ENCODE results near the gene TTC7B. TPM values are rescaled to one million over a fixed set of nuclear protein-coding genes. Genes with fewer than 3 reads are reported as not detected.

TTC7B gene
- total and polyA plus RNA-seq, 9 of the 15 experiments (the other 6 are each of a cell fraction or from before 2014, with no cell fraction given) = 2.2 to 77.2 (median 36.7) TPM

GRCh38 chr14:90551733-90552464, 264.3 kb downstream of the TTC7B start (continued):
- TF ChIP-seq TCFL5 (CRISPR knock-in tag; conservative IDR thresholded peaks at IDR 0.05) = no peak

GRCh38 chr14:90551070-90551704, 265.0 kb downstream of the TTC7B start:
- intact Hi-C loops (cut with micrococcal nuclease) = no loop called here
- Histone ChIP-seq H3K9ac (ENCODE audit: insufficient read depth in 1 of 2, low read depth in 2 of 2, low read length in 2 of 2) (no peak overlapping the region), H3K79me2 (ENCODE audit: control insufficient read depth, insufficient read depth, low read length) (no peaks in the 10 kb centered on the region), H3K4me1 (replicated peaks in 1 of 2; ENCODE audit: control insufficient read depth in 2 of 2, insufficient read depth in 2 of 2, low read length in 2 of 2) (peaks cover 5 to 23% of the 10 kb centered on the region in 2 experiments; a peak in 4 of 5 replicates), H2AFZ (ENCODE audit: low read depth, low read length) (no peak overlapping the region), H3K9me1 (ENCODE audit: control insufficient read depth, insufficient read depth, low read length) (no peaks in the 10 kb centered on the region), H3K36me3 (ENCODE audit: control insufficient read depth, insufficient read depth, low read length) (no peaks in the 10 kb centered on the region), H3K4me2 (ENCODE audit: insufficient read depth, low read length) (no peak overlapping the region), H4K20me1 (replicated peaks; ENCODE audit: control insufficient read depth, insufficient read depth, low read length) (no peaks in the 10 kb centered on the region), H3K4me3 (no peak overlapping the region), H3K9me3 (replicated peaks; ENCODE audit: control insufficient read depth, insufficient read depth, low read depth, low read length) (no peaks in the 10 kb centered on the region), H3K27ac (ENCODE audit: extremely low read depth, low read depth, low read length) (no peak overlapping the region), H3K27me3 (ENCODE audit: control insufficient read depth in 2 of 2, insufficient read depth in 2 of 2, low read length in 2 of 2) (no peaks in the 10 kb centered on the region)
- ChIA-PET CTCF (ENCODE audit: low intra/inter-chr PET ratio) (no interaction called here), POLR2A (no interaction called here)
- FAIRE-seq (no peak), DNase-seq (ENCODE audit: extremely low read depth in 1 of 4, low spot score in 3 of 4) (no peak), ATAC-seq (no peak)
- BruUV-seq (replicated peaks) = no TSS peak
- in situ Hi-C loops (cut with MboI) = no loop called here
- 89% methylated on average over 5 of the region's 6 CpGs for WGBS (ENCODE audit: insufficient coverage, low coverage, missing lambda C conversion rate)
- TF ChIP-seq RAD21 (CRISPR knock-in tag; conservative IDR thresholded peaks at IDR 0.05 in 1 of 2, IDR thresholded peaks at IDR 0.05 in 1 of 2) = no peak
- TF ChIP-seq HCFC1 (IDR thresholded peaks at IDR 0.05; ENCODE audit: low read depth, low read length) = no peak
- TF ChIP-seq RREB1 (CRISPR knock-in tag; IDR thresholded peaks at IDR 0.05) = no peak
- no peak for TF ChIP-seq CHD2 (IDR thresholded peaks at IDR 0.05; ENCODE audit: low read depth, low read length)
- no peak for TF ChIP-seq YBX1 (IDR thresholded peaks at IDR 0.05)

All from K562 (cell line).